Measurements from ENCODE around the gene PLBD2. TPM values are rescaled to one million over a fixed set of nuclear protein-coding genes. Genes with fewer than 3 reads are reported as not detected.

PLBD2 gene
- total RNA-seq, 1 experiment from 2014 or later: 18.8 TPM

DNA sequence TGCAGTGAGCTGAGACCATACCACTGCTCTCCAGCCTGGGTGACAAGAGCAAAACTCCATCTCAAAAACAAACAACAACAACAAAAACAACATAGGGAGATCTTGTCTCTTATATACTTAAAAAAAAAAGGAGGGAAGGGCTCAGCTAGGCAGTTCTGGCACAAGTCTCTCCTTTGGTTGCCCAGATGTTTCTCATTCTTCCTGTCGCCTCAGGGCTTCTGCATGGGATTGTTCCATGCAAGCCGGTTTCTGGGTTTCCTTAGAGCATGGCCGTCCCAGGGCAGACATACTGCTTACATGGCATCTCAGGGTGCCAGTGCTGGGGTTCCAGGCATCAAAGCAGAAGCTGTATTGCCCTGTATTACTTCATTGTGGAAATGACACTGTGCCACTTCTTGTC lies 18.3 kb upstream of the PLBD2 start:
- Histone ChIP-seq H3K9me3 (ENCODE audit: low read length) (no peaks in the 10 kb centered on the region), H3K9ac (ENCODE audit: low read length) (no peak overlapping the region), H3K36me3 (ENCODE audit: low read depth, low read length) (no peaks in the 10 kb centered on the region), H3K79me2 (ENCODE audit: low read length) (no peaks in the 10 kb centered on the region), H4K20me1 (ENCODE audit: low read length) (no peaks in the 10 kb centered on the region), H3F3A (ENCODE audit: low read length, unreplicated experiment) (no peaks in the 10 kb centered on the region), H3K4me1 (ENCODE audit: insufficient read depth, low read length) (no peaks in the 10 kb centered on the region; the same call in 1 of the 2 replicates), H2AFZ (ENCODE audit: low read length) (no peak overlapping the region), H3K4me3 (ENCODE audit: low read length) (no peak overlapping the region), H3K4me2 (ENCODE audit: low read length) (no peak overlapping the region), H3K9me2 (replicated peaks; ENCODE audit: low read length) (no peaks in the 10 kb centered on the region), H3K27me3 (ENCODE audit: low read length) (no peaks in the 10 kb centered on the region), H3K27ac (ENCODE audit: low read length) (no peak overlapping the region)
- BruUV-seq (replicated peaks): no TSS peak
- DNase-seq (no peak), ATAC-seq (no peak)
- ChIA-PET POLR2A (ENCODE audit: unreplicated experiment) (no interaction called here), CTCF (no interaction called here)
- TF ChIP-seq CTCF (conservative IDR thresholded peaks at IDR 0.05; ENCODE audit: low read depth, low read length): no peak
- no peak for TF ChIP-seq EZH2 (IDR thresholded peaks at IDR 0.05; ENCODE audit: low read length, unreplicated experiment)
- no peak for TF ChIP-seq EZH2phosphoT487 (IDR thresholded peaks at IDR 0.05; ENCODE audit: borderline replicate concordance, low read length)
- intact Hi-C loops (cut with micrococcal nuclease): no loop called here

DNA sequence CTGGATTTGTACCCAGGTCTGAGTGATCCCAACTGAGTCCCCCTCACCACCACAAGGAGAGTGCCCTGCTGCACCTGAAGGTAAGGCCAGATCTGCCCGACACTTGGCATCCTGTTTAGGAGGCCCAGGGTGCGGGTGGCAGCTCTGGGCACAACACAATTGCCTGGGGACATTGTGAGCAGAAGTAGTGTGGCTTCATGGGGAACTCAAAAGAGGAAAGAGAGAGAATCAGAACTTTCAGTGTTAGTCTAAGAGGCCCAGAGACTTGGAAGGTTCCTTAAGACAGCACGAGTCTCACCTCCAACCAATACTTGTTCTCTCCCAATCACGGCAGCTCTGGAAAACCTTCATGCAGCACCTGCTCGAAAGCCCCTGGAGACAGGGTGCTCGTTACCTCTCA lies 16.9 kb upstream of the PLBD2 start:
- H3K4me1 ChIP-seq (ENCODE audit: insufficient read depth, low read length): no peaks in the 10 kb centered on the region

GRCh38 chr12:113345318-113345717 lies 13.1 kb upstream of the PLBD2 start:
- CTCF ChIA-PET: no interaction called here
- BruUV-seq (replicated peaks): no TSS peak
- Histone ChIP-seq H3K9me3 (ENCODE audit: low read length) (no peaks in the 10 kb centered on the region), H3K36me3 (ENCODE audit: low read depth, low read length) (no peaks in the 10 kb centered on the region), H3K4me3 (ENCODE audit: low read length) (no peak overlapping the region), H3K4me1 (ENCODE audit: insufficient read depth, low read length) (no peaks in the 10 kb centered on the region), H3K9ac (ENCODE audit: low read length) (no peak overlapping the region), H3K27me3 (ENCODE audit: low read length) (no peaks in the 10 kb centered on the region), H3F3A (ENCODE audit: low read length, unreplicated experiment) (no peaks in the 10 kb centered on the region), H4K20me1 (ENCODE audit: low read length) (no peaks in the 10 kb centered on the region), H3K79me2 (ENCODE audit: low read length) (no peaks in the 10 kb centered on the region), H3K27ac (ENCODE audit: low read length) (no peak overlapping the region), H3K9me2 (replicated peaks; ENCODE audit: low read length) (no peaks in the 10 kb centered on the region), H2AFZ (ENCODE audit: low read length) (no peak overlapping the region), H3K4me2 (ENCODE audit: low read length) (no peak overlapping the region)
- TF ChIP-seq EZH2 (IDR thresholded peaks at IDR 0.05; ENCODE audit: low read length, unreplicated experiment): no peak
- no peak for TF ChIP-seq EZH2phosphoT487 (IDR thresholded peaks at IDR 0.05; ENCODE audit: borderline replicate concordance, low read length)
- TF ChIP-seq CTCF (conservative IDR thresholded peaks at IDR 0.05; ENCODE audit: low read depth, low read length): no peak
- intact Hi-C loops (cut with micrococcal nuclease): no loop called here
- POLR2A ChIA-PET (ENCODE audit: unreplicated experiment): no interaction called here
- DNase-seq (no peak), ATAC-seq (no peak)

More for the DNA sequence above, 16.9 kb upstream of the PLBD2 start:
- H3K36me3 ChIP-seq (ENCODE audit: low read depth, low read length): no peaks in the 10 kb centered on the region
- H3K27ac ChIP-seq (ENCODE audit: low read length): no peak overlapping the region
- no peaks in the 10 kb centered on the region for H3K27me3 ChIP-seq (ENCODE audit: low read length)
- ATAC-seq (no peak; the same call in 1 of the 2 replicates), DNase-seq (no peak)
- no peak overlapping the region for H2AFZ ChIP-seq (ENCODE audit: low read length)
- no peaks in the 10 kb centered on the region for H3K9me2 ChIP-seq (replicated peaks; ENCODE audit: low read length)
- no peaks in the 10 kb centered on the region for H3K79me2 ChIP-seq (ENCODE audit: low read length)
- H3K9me3 ChIP-seq (ENCODE audit: low read length): no peaks in the 10 kb centered on the region
- no peak for TF ChIP-seq EZH2phosphoT487 (IDR thresholded peaks at IDR 0.05; ENCODE audit: borderline replicate concordance, low read length)
- no peak for TF ChIP-seq CTCF (conservative IDR thresholded peaks at IDR 0.05; ENCODE audit: low read depth, low read length)
- no peak for TF ChIP-seq EZH2 (IDR thresholded peaks at IDR 0.05; ENCODE audit: low read length, unreplicated experiment)
- H4K20me1 ChIP-seq (ENCODE audit: low read length): no peaks in the 10 kb centered on the region
- H3K9ac ChIP-seq (ENCODE audit: low read length): no peak overlapping the region
- BruUV-seq (replicated peaks): no TSS peak
- no peak overlapping the region for H3K4me3 ChIP-seq (ENCODE audit: low read length)
- H3F3A ChIP-seq (ENCODE audit: low read length, unreplicated experiment): no peaks in the 10 kb centered on the region
- H3K4me2 ChIP-seq (ENCODE audit: low read length): no peak overlapping the region
- ChIA-PET POLR2A (ENCODE audit: unreplicated experiment) (no interaction called here), CTCF (no interaction called here)
- intact Hi-C loops (cut with micrococcal nuclease): no loop called here
